GM08714 (cell line): Measurements from ENCODE around the gene LRRC4.

Experiments used
- H3K4me3 ChIP-seq: fragments of 200-500 bp; sonication (Bioruptor generic); 2 replicates; pipeline ENCODE4 v1.5.1; 2014; ENCODE audit warnings: mild to moderate bottlenecking, low read length, inconsistent platforms
- ZNF274 ChIP-seq: IDR thresholded peaks from 2 replicates; pipeline ENCODE4 v1.6.1; 2012; ENCODE audit warnings: mild to moderate bottlenecking, low read depth, low read length

Gene LRRC4

GRCh38 chr7:128045766-128046165 lies 14.5 kb upstream of the LRRC4 start:
- TF ChIP-seq ZNF274: no peak
- H3K4me3 ChIP-seq: no peak overlapping the region

- H3K4me3 ChIP-seq: no peak overlapping the region
- no peak for TF ChIP-seq ZNF274
Observed at GRCh38 chr7:128045158-128045557, 13.9 kb upstream of the LRRC4 start.

GRCh38 chr7:128044064-128044463 lies 12.8 kb upstream of the LRRC4 start:
- H3K4me3 ChIP-seq: no peak overlapping the region
- no peak for TF ChIP-seq ZNF274

- no peak overlapping the region for H3K4me3 ChIP-seq
- TF ChIP-seq ZNF274: no peak
Observed at GRCh38 chr7:128042012-128042411, 10.8 kb upstream of the LRRC4 start.

- H3K4me3 ChIP-seq: no peak overlapping the region
- no peak for TF ChIP-seq ZNF274
Observed at GRCh38 chr7:128041203-128041602, 10.0 kb upstream of the LRRC4 start.

GRCh38 chr7:128040205-128040604 lies 9.0 kb upstream of the LRRC4 start:
- no peak for TF ChIP-seq ZNF274
- H3K4me3 ChIP-seq: no peak overlapping the region

GRCh38 chr7:128039544-128039953 lies 8.3 kb upstream of the LRRC4 start:
- TF ChIP-seq ZNF274: no peak
- H3K4me3 ChIP-seq: no peak overlapping the region

GRCh38 chr7:128037880-128038619 lies 6.8 kb upstream of the LRRC4 start:
- TF ChIP-seq ZNF274: no peak
- no peak overlapping the region; the same call in 1 of the 2 replicates for H3K4me3 ChIP-seq

- no peak for TF ChIP-seq ZNF274
Observed at GRCh38 chr7:128037081-128037480, 5.8 kb upstream of the LRRC4 start.

GRCh38 chr7:128036226-128036940 lies 5.1 kb upstream of the LRRC4 start:
- no peak for TF ChIP-seq ZNF274

More at GRCh38 chr7:128037081-128037480, 5.8 kb upstream of the LRRC4 start:
- peak overlapping the region; percentile 4; the same call in 1 of the 2 replicates for H3K4me3 ChIP-seq

GRCh38 chr7:128035712-128036111 lies 4.5 kb upstream of the LRRC4 start:
- TF ChIP-seq ZNF274: no peak
- no peak overlapping the region for H3K4me3 ChIP-seq

More at GRCh38 chr7:128036226-128036940, 5.1 kb upstream of the LRRC4 start:
- no peak overlapping the region; the same call in 1 of the 2 replicates for H3K4me3 ChIP-seq

- no peak for TF ChIP-seq ZNF274
- no peak overlapping the region for H3K4me3 ChIP-seq
Observed at GRCh38 chr7:128034825-128035224, 3.6 kb upstream of the LRRC4 start.

GRCh38 chr7:128033246-128033645 lies 2.0 kb upstream of the LRRC4 start:
- TF ChIP-seq ZNF274: no peak
- no peak overlapping the region for H3K4me3 ChIP-seq

GRCh38 chr7:128032605-128033235 lies 1.5 kb upstream of the LRRC4 start:
- no peak for TF ChIP-seq ZNF274
- H3K4me3 ChIP-seq: peak overlapping the region; percentile 23; the same call in 1 of the 2 replicates
